T47D (cell line): ENCODE results near the gene MMAB.

ENCODE experiments used
- DNase-seq, 2 experiments: peaks; one replicate each; pipeline versions ENCODE4 v3.0.0 to v3.0.0-alpha.2; 2011 to 2012; ENCODE audit warnings: low read depth in 1 of 2, low spot score in 1 of 2
- JUND ChIP-seq: IDR thresholded peaks from 2 replicates; pipeline ENCODE4 v1.6.1; 2012; ENCODE audit warnings: low read depth
- in situ Hi-C: cut with HindIII; loops from 2 replicates; pipeline ENCODE4 v1.10.0; 2016; ENCODE audit warnings: low sequenced_read_pairs, low pct_unique_long_range_greater_than_20kb

MMAB gene

GRCh38 chr12:109518820-109519665, 54.3 kb downstream of the MMAB start:
- DNase-seq = peak; percentile 67 to 77
- no peak for TF ChIP-seq JUND
- in situ Hi-C loops = no loop called here

GRCh38 chr12:109517619-109518018, 55.7 kb downstream of the MMAB start:
- no peak for TF ChIP-seq JUND
- in situ Hi-C loops = no loop called here
- DNase-seq = no peak

- TF ChIP-seq JUND = no peak
- in situ Hi-C loops = no loop called here
- DNase-seq = no peak
Observed at GRCh38 chr12:109513977-109514376, 59.3 kb downstream of the MMAB start.

- in situ Hi-C loops = no loop called here
- no peak for DNase-seq
- no peak for TF ChIP-seq JUND
Observed at GRCh38 chr12:109513051-109513450, 60.3 kb downstream of the MMAB start.

GRCh38 chr12:109512608-109513007, 60.7 kb downstream of the MMAB start:
- in situ Hi-C loops = no loop called here
- no peak for DNase-seq
- TF ChIP-seq JUND = no peak

GRCh38 chr12:109510196-109510595, 63.1 kb downstream of the MMAB start:
- in situ Hi-C loops = no loop called here
- no peak for TF ChIP-seq JUND
- DNase-seq = no peak

- in situ Hi-C loops = no loop called here
- DNase-seq = peak in 1 of 2 experiments; percentile 7
- no peak for TF ChIP-seq JUND
Observed at GRCh38 chr12:109504068-109504467, 69.2 kb downstream of the MMAB start.
